ENCODE results near the gene RAD51B.
"Not testable (repeated sequence)": the region's sequence is repeated elsewhere in the genome, so short reads cannot be mapped to it uniquely, and the experiment has no call there.

The RAD51B gene

DNA sequence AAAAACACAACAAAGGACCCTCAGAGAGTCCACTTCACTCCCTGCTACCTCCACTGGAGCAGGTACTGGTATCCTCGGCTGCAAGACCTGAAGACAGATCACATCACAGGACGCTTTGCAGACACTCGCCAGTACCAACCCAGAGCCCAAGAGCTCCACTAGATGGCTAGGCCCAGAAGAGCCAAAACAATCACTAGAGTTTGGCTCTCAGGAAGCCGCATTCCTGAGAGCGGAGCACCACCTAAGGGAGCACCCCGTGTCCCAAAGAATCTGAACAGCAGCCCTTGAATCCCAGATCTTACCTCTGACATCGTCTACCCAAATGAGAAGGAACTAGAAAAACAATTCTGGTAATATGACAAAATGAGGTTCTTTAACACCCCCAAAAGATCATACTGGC is 399.8 kb downstream of the RAD51B start:
- no peak for DNase-seq

DNA sequence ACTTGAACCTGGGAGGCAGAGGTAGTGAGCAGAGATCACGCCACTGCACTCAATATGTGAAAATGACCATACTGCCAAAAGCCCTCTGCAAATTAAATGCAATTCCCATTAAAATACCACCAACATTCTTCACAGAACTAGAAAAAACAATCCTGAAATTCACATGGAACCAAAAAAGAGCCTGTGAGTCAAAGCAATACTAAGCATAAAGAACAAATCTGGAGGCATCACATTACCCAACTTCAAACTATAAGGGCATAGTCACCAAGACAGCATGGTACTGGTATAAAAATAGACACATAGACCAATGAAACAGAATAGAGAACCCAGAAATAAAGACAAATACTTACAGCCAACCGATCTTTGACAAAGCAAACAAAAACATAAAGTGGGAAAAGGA is 401.5 kb downstream of the RAD51B start:
- not testable (repeated sequence) for DNase-seq

DNA sequence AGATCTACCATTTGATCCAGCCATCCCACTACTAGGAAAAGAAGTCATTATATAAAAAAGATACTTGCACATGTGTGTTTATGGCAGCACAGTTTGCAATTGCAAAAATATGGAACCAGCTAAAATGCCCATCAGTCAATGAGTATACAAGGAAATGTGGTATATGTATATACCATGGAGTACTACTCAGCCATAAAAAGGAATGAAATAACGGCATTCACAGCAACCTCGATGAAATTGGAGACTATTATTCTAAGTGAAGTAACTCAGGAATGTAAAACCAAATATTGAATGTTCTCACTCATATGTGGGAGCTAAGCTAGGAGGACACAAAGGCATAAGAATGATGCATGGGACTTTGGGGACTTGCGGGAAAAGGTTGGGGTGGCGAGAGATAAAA is 402.6 kb downstream of the RAD51B start:
- DNase-seq = no peak

DNA sequence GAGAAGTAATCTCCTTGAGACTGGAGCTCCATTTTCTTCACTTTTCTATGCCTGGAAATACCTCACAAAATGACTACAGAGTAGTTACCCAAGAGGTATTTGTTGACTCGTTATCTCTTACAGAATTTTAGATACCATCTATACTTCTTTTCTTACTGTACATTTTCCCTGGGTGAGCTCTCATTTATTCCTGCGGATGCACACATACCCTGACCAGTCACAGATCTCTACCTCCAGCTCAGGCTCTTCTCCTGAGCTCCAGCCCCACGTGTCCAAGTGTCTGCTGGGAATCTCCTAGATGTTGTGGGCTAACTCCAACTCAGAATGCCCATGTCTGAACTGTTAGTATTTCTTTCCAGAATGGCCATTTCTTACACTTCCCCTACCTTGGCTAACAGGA is 403.1 kb downstream of the RAD51B start:
- no peak for DNase-seq

DNA sequence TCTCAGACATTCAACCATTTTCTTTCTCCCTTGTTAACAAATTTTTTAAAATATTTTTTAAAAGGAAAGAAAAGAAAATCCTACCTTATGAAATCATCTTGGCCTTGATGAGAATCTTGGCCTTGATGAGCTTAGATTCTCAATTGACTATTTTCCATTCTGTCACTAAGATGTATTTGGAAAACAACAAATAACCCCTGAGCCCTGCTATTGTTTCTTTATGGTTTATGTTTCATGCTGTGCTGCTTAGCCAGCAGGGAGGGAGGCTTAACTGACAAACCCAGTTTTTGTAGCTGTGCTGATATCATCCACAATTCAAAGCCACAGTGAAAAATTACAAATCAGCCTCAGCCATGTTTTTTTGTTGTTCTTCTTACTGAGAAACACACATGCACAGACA is 404.1 kb downstream of the RAD51B start:
- no peak for DNase-seq

DNA sequence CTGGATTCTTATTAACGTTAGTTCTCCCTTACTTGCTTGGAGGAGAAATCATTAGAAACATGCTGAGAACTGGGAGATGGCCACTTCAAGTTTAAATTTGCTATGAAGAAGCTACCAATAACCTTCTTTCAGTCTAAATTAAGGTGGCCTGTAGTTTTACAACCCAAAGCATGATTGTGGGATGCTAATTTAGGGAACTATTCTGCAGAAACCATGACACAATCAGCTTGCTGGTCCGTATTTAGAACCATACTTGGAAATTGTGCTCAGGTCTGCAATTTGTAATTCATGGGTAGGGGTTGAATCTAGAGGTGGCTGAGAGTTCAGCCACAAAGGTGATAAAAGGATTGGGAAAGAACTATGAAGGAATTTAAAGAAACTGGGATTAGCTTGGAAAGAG is 405.7 kb downstream of the RAD51B start:
- no peak for DNase-seq

DNA sequence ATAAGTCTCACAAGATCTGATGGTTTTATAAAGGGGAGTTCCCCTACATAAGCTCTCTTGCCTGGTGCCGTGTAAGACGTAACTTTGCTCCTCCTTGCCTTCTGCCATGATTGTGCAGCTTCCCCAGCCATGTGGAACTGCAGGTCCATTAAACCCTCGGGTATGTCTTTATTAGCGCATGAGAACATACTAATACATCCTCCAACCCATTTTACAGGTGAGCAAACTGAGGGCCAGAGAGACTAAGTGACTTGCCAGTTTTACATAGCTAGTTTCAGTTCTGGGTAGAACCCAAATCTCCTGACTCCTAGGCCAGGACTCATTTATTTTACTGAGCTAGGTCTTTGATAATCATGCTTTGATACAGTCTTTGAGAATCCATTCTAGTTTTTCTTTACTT is 406.9 kb downstream of the RAD51B start:
- DNase-seq = no peak

DNA sequence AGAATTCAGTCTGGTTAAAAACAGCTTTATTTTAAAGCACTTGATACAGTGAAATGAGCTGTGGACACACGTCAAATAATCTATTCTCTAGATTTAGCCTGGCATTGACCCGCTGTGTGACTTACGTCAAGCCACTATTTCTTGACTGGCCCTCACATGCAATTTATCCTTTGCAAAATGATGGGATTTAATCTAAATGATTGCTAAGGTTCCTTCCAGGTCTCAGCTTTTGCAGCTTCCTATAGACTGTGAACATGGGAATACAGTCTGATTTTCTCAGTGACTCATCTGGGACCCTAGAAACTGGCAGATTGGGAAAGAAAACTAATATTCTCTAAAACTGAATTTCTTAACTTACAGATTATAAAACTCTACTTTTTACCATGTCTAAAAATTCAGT is 409.1 kb downstream of the RAD51B start:
- DNase-seq = no peak

DNA sequence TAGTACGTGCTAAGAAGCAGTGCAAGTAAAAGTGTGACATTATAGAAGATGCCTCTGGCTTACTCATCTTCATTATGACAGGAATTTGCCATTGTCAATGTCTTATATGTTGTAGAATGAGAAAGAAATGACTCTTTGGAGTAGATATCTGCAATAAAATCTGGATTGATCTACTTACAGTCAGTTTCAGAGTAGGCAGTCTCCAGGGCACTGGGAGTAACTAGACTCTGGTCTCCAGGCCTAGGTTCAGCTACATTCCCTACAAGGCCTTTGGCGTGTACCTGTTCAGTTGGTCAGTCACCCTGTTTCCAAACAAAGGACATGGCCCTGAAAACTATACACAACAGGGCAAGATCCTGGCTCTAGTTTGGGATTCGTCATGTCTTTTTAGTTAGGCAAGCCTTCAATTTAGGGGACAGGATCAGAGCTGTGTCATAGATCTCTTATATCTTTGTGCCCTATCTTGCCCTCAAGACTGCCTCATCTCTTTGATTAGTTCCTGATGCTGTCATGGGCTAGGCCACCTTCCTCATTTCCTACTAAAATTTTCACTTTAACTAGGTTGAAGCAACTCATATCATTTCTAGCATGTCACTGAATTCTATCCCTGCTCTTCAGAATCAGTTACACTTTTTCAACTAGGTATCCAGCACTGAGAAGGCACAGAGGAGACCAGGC is 410.0 kb downstream of the RAD51B start:
- no peak for DNase-seq

DNA sequence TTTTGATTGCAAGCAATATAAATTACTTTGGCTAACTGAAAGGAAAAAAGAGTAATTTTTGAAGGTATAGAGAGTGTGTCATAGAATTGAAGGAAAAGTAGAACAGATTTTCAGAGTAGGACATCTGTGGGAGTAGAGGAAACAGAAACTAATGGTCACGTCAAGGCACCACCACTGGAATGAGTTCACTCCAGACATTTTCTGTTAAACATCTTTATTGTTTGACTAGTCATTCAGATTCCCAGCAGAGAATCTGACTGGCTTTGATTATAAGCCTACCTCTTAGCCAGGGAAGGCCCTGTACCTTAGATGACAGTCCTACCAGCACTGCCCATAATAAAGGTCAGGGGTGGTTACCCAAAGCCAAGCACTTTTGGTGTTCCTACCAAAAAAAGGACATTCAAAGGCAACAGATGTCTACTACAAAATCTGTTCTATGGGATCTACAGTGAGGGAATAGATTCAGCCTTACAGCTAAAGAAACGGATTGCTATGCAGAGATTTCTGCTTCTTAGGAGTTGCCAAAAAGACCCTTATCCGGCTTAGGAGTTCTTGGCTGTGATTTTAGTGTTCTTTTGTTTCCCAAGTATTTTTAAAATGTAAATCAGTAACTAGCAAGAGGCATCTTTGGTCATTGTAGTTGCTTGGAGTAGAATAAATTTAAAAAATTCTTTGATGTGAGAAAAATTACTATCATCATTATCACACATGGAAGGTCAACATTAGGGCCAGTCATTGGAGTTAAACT is 410.8 kb downstream of the RAD51B start:
- no peak for DNase-seq

DNA sequence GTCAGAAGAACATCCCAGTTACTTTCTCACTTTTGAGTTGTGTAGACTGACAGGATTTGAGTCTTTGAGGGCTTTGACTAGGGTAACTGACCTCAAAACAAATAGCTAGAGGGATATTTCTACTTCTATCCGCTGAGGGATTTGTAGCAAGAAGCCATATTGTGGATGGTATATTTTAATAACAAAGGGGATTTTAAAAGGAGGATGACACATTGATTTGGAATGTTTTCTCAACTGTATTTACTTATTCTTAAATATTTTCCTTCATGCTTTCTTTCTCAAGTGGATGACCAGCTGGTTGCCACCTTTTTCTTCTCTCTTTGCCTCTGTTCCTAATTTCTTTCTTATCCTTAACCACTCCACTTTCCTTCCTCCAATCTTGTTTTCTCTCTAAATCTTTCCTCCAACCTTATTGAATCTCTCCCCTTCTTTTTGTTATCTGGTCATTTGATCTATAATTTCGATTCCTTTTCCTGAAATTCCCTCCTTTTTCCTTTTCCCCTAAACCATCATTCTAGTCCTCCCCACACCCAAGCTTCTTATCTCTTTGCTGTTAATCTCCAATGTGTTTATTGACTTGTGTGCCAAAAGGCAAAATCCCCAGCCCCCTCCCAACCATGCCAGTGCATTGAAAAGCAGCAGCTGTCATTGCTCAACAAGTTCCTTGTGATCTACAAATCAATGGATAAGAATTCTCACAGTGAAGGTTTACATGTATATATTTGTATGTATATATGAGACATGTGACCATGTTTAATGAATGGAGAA is 411.6 kb downstream of the RAD51B start:
- DNase-seq = no peak

DNA sequence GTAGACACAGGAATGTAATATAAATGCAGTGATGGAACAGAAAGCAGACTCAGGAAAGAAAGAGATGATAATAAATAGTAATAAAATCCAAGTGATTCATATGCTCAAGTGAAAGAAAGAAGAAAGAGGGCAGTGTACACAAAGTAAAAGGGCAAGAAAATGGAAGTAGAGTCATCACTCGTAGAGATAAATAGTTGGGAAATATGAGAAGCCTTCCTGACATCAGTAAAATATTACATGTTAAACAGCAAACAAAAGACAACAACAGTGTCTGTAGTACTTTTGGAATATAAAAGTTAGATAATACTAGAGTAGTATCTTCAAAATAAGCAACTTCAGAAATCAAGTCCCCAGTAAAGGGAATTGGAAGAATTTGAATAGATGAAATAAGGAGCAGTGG is 412.3 kb downstream of the RAD51B start:
- no peak for DNase-seq

DNA sequence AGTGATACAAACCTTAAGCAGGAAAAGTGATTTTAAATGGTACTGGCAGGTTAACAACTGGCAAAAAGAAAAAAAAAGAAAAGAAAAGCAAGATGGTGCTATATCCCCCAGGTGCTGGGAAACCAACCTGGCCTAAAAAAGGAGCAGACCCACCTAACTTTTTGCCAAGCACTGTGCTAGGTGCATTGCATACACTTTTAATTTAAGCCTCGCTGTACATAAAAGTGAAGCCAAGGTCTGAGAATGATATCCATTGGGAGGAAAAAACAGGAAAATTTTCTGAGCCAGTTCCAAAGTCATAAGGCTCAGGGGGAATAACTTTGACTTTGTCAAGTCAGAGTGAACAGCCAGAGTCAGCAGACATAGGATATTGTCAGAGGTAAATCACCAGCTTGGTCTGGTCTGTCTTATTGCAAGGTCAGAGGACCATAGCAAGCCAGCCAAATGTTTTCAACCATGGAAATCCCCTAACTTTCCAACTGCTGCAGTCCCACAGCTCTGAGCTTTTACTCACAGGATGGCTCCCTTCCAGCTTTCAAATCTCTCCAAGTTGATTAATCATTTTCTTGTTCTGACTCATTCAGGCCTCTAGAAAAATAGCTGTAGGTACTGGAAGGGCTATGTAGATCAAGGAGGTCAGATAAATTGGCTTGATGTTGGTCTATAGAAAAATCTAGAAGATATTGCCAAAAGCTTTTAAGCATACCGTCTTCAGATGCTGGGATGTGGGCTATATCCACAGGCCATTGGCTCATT is 412.9 kb downstream of the RAD51B start:
- DNase-seq = no peak

DNA sequence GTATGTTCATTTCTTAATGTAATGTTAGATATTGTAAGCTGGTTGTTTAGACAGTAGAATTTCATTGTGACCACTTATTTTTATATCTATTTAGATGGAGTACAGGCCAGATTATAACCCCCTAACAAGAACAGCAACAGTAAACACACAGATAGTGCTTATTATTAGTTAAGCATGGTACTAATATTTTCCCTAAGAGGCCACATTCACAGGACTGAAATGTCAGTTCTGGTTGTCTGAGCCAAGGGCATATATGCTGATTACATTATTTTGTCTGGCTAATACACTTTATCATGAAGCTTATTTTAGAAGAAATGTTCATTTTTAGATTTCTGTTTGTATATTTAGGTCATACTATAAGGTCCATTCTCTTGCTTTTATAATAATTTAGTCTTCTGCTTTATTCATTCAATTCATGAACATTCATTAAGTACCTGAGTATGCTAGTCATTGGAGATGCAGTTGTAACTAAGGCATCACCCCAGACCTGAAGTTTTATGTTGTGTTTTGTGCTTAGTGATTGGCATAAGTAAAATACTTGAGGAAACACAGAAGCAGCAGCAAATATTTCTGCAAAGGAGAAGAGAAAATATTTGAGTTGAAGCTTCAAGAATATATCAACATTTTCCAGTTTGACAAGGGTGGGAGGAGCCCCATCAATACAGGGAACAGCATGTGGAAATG is 413.7 kb downstream of the RAD51B start:
- no peak for DNase-seq

DNA sequence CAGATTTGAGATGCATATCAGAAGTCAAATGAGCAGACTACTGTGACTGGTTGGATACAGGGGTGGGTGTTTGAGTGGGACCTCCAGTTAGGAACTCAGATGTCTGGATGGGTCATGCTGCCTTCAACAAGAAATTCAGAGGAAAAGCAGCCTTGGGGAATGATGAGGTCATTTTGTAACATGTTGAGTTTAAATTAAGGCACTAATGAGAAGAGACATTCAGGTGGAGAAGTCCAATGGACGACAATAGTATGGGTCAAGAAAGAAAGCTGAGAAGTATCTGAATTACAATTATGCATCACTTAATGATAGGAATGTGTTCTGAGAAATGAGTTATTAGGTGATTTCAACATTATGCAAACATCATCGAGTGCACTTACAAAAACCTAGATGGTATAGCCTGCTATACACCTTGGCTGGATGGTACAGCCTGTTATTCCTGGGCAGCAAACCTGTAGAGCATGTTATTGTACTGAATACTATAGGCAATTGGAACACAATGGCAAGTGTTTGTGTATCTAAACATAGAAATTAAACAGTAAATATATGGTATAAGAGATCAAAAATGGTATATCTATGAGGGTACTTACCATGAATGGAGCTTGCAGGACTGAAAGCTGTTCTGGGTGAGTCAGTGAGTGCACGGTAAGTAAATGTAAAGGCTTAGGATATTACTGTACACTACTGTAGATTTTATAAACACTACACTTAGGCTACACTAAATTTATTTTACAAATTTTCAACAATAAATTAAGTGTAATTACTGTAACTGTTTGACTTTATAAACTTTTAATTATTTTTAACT is 414.7 kb downstream of the RAD51B start:
- DNase-seq = no peak

DNA sequence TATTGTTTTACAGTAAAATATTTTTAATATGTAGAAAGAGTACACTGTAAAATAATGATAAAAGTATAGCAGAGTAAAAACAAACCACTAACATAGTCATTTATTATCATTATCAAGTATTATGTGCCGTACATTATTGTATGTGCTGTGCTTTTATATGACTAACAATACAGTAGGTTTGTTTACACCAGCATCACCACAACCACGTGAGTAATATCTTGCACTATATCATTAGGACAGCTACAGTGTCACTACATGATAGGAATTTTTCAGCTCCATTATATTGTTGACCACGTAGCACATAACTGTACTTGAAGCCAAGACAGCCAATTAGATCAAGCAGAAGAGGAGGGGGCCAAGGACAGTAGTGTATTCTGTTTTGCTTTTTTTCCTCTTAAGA is 415.4 kb downstream of the RAD51B start:
- DNase-seq = no peak

DNA sequence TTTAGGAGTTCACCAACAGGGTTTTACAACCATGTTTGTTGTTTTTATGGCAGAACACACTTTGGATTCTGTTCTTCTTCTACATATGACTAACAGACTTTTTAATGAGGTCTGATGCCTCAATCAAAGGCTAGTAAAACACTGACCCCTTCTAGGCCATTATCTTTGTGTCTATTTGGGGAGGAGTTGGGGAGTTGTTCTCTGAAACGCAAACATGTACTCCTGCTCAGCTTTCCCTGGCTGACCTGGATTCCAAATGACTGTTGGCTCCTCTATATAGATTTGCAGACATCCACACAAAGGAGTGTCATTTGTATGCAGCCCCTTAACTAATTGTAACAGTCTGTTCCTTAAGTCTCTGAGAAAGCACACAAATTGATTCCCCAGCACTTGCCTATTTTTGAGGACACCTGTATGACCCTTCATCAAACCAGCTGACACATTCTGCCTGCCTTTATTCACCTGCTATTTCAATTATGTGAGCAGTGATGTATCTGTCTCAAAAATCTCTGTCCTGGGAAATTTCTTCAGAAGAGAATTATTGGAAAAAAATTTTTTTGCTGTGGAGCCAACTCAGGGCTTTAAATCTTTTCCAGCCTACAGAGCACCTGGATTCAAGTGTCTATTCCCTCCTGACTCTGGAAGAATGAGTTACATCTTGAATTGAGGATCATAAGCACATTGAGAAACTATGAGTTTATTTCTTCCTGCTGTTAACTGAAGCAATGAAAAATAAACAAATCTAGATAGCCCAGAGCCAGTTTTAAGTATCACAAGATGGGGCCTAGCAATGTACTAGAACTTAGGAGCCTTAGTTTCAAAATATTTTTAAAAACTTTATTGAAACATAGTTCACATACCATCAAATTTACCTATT is 417.2 kb downstream of the RAD51B start:
- DNase-seq = no peak

DNA sequence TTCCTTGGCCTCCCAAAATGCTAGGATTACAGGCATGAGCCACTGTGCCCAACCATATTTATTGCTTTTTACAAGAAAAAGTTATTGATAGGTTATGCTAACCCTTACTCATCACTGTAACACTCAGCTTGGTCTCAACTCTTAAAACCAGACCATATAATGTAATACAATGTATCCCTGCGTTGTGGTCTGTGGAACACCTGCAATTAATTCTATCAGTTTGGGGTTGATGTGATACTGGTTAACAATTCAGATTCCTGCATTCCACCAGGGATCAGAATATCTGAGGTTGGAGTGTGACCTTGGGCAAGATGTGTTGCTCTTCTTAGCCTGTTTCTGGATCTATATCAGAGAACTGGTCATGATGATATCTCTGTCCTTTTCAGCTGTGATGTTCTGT is 419.0 kb downstream of the RAD51B start:
- DNase-seq = no peak

DNA sequence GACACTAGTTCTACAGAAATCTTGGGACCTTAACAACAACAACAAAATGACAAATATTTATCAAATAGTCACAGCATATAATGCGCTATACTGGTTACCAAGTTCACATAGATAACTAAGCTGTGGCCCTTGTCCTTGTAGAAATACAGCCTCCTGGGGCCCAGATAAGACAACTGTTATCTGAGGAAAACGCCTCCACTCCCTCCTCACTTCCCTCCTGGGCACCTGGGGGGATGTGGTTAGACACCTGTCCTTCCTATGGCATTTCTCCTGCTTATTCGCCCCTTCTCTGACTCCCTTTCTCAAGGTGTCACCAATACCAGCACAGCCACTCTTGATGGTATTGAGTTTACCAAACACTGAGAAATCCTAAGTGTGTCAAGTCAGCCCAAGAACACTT is 419.4 kb downstream of the RAD51B start:
- DNase-seq = no peak

DNA sequence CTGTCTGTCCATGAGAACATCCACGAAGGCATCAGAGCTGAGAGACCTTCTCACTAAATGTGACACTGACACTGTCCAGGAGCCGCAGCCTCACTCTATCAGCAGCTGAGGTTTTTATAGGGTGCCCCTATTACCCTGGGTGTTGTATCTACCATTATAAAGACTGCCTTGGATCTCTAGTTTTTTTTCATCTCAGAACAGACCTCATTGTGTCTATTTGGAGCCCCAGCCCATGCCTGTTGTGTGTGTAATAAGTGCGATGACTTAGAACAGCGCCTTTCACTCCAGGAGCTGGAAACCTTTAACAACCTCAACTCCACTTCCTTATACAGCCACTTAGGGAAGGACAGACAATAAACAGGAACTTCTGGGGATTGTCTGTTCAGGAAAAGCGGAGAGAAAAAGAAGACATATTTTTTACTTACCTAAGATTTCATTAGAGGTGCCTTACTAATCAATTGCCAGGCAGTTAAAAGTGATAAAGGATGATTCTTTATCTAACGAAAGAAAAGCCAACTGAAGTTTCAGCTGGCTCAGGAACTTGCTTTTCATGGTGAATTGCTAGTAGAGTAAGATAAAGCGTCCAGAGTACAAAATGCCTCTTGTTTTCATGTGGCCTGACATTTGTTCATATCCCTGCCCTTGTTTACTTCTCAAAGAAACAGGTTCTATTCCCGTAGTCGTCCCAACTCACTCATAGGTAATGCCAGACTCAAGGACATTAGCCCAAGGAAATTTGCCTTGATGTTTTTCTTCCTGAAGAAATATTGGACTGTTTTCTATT is 420.6 kb downstream of the RAD51B start:
- no peak for DNase-seq
